Mesendoderm (in vitro differentiated cells): ENCODE results near the gene ZNF431.
"Not testable (repeated sequence)": the region's sequence is repeated elsewhere in the genome, so short reads cannot be mapped to it uniquely, and the experiment has no call there.

Experiments used
- DNase-seq: peaks from one replicate; pipeline ENCODE4 v3.0.0; 2013
- H2AK5ac ChIP-seq: 2 replicates; pipeline ENCODE4 v1.6.1; 2013; ENCODE audit warnings: low read length, inconsistent platforms
- H2BK120ac ChIP-seq: 2 replicates; pipeline ENCODE4 v1.6.1; 2013; ENCODE audit warnings: low read depth, mild to moderate bottlenecking, low read length, moderate library complexity, mixed read lengths
- H2BK15ac ChIP-seq: replicated peaks from 2 replicates; pipeline ENCODE4 v1.6.1; 2013; ENCODE audit warnings: low read depth, mild to moderate bottlenecking, moderate library complexity
- H2BK5ac ChIP-seq: 2 replicates; pipeline ENCODE4 v1.6.1; 2013; ENCODE audit warnings: low read length, inconsistent platforms
- H3K18ac ChIP-seq: 2 replicates; pipeline ENCODE4 v1.6.1; 2013; ENCODE audit warnings: mild to moderate bottlenecking, low read length, mixed read lengths
- H3K23ac ChIP-seq: one replicate; pipeline ENCODE4 v1.6.1; 2013; ENCODE audit warnings: low read length
- H3K27ac ChIP-seq: 2 replicates; pipeline ENCODE4 v1.5.1; 2013; ENCODE audit warnings: low read depth, mild to moderate bottlenecking, inconsistent platforms, low read length, moderate library complexity
- H3K27me3 ChIP-seq: 2 replicates; pipeline ENCODE4 v1.6.1; 2013; ENCODE audit warnings: low read length, control low read depth, mild to moderate bottlenecking, inconsistent platforms; ENCODE audit not compliant: insufficient read depth, poor library complexity
- H3K36me3 ChIP-seq: 2 replicates; pipeline ENCODE4 v1.6.1; 2013; ENCODE audit warnings: low read length, inconsistent platforms; ENCODE audit not compliant: control insufficient read depth, insufficient read depth
- H3K4ac ChIP-seq: one replicate; pipeline ENCODE4 v1.6.1; 2013; ENCODE audit warnings: low read depth, mild to moderate bottlenecking, low read length, moderate library complexity
- H3K4me1 ChIP-seq: 2 replicates; pipeline ENCODE4 v1.6.1; 2013; ENCODE audit warnings: low read depth, low read length, inconsistent platforms; ENCODE audit not compliant: control insufficient read depth
- H3K4me2 ChIP-seq: 2 replicates; pipeline ENCODE4 v1.6.1; 2013; ENCODE audit warnings: low read length
- H3K4me3 ChIP-seq: 2 replicates; pipeline ENCODE4 v1.5.1; 2013; ENCODE audit warnings: mild to moderate bottlenecking, low read length
- H3K56ac ChIP-seq: one replicate; pipeline ENCODE4 v1.6.1; 2013; ENCODE audit warnings: low read length
- H3K79me1 ChIP-seq: 2 replicates; pipeline ENCODE4 v1.6.1; 2013; ENCODE audit warnings: low read length, inconsistent platforms
- H3K79me2 ChIP-seq: 2 replicates; pipeline ENCODE4 v1.6.1; 2013; ENCODE audit warnings: mild to moderate bottlenecking, low read length; ENCODE audit not compliant: control insufficient read depth, insufficient read depth
- H3K9ac ChIP-seq: 2 replicates; pipeline ENCODE4 v1.6.1; 2013; ENCODE audit warnings: low read length, inconsistent platforms
- H4K5ac ChIP-seq: one replicate; pipeline ENCODE4 v1.6.1; 2013; ENCODE audit warnings: low read length
- H4K8ac ChIP-seq: one replicate; pipeline ENCODE4 v1.6.1; 2013; ENCODE audit warnings: low read depth, mild to moderate bottlenecking, control low read depth, low read length, moderate library complexity
- WGBS: extraction: QIAGEN DNeasy Blood & Tissue Kit; methylation state at CpG from one replicate; pipeline ENCODE4 v1.1.7; 2013; ENCODE audit warnings: low lambda C conversion rate, missing lambda C conversion rate; ENCODE audit not compliant: insufficient coverage; ENCODE audit errors: extremely low coverage; 5-methylcytosine and 5-hydroxymethylcytosine counted together

ZNF431 gene

GRCh38 chr19:21197590-21198295 lies 55.9 kb downstream of the ZNF431 start:
- Histone ChIP-seq H3K27ac (no peak overlapping the region), H3K4me1 (no peaks in the 10 kb centered on the region), H2BK120ac (no peak overlapping the region), H3K4me2 (no peak overlapping the region), H3K79me1 (no peaks in the 10 kb centered on the region), H2BK5ac (no peak overlapping the region), H3K79me2 (no peaks in the 10 kb centered on the region), H3K4me3 (no peak overlapping the region), H2BK15ac (no peak overlapping the region), H4K5ac (no peak overlapping the region), H3K56ac (no peak overlapping the region), H3K23ac (no peak overlapping the region), H3K9ac (no peak overlapping the region), H3K36me3 (no peaks in the 10 kb centered on the region), H3K18ac (no peak overlapping the region), H3K27me3 (no peaks in the 10 kb centered on the region), H4K8ac (no peak overlapping the region), H3K4ac (no peak overlapping the region), H2AK5ac (no peak overlapping the region)
- no peak for DNase-seq
- WGBS, result 100% methylated on average over 1 of the region's 7 CpGs

- Histone ChIP-seq H4K8ac (no peak overlapping the region), H3K27ac (no peak overlapping the region), H2AK5ac (no peak overlapping the region), H3K56ac (no peak overlapping the region), H3K4me2 (no peak overlapping the region), H3K79me2 (no peaks in the 10 kb centered on the region), H3K4me1 (no peaks in the 10 kb centered on the region), H3K4me3 (no peak overlapping the region), H2BK15ac (no peak overlapping the region), H3K79me1 (no peaks in the 10 kb centered on the region), H3K36me3 (no peaks in the 10 kb centered on the region), H3K23ac (no peak overlapping the region), H2BK120ac (no peak overlapping the region), H3K27me3 (no peaks in the 10 kb centered on the region), H3K4ac (no peak overlapping the region), H4K5ac (no peak overlapping the region), H2BK5ac (no peak overlapping the region), H3K18ac (no peak overlapping the region), H3K9ac (no peak overlapping the region)
- no CpG with 5 or more reads among the region's 9 CpGs for WGBS
- peak; percentile 83 for DNase-seq
These were observed 61.1 kb downstream of the ZNF431 start for GRCh38 chr19:21202865-21203494.

GRCh38 chr19:21210037-21210621 lies 68.3 kb downstream of the ZNF431 start:
- no peak overlapping the region for H3K4me2 ChIP-seq
- no peaks in the 10 kb centered on the region for H3K36me3 ChIP-seq
- WGBS, result no CpG with 5 or more reads among the region's 6 CpGs
- no peak overlapping the region for H3K4ac ChIP-seq
- no peak overlapping the region for H3K23ac ChIP-seq
- no peak overlapping the region for H3K4me3 ChIP-seq
- no peak overlapping the region for H2BK120ac ChIP-seq
- no peak overlapping the region for H3K18ac ChIP-seq
- H4K5ac ChIP-seq, result no peak overlapping the region
- no peak overlapping the region for H3K56ac ChIP-seq
- H2AK5ac ChIP-seq, result no peak overlapping the region
- H3K9ac ChIP-seq, result no peak overlapping the region
- H2BK15ac ChIP-seq, result no peak overlapping the region
- H4K8ac ChIP-seq, result no peak overlapping the region
- H3K4me1 ChIP-seq, result no peaks in the 10 kb centered on the region
- H3K79me1 ChIP-seq, result no peaks in the 10 kb centered on the region
- no peak overlapping the region for H2BK5ac ChIP-seq
- DNase-seq, result peak; percentile 33
- no peak overlapping the region for H3K27ac ChIP-seq
- no peaks in the 10 kb centered on the region for H3K27me3 ChIP-seq
- no peaks in the 10 kb centered on the region for H3K79me2 ChIP-seq

- no peak overlapping the region for H3K9ac ChIP-seq
- no peak overlapping the region for H2BK5ac ChIP-seq
- H3K4me2 ChIP-seq, result no peak overlapping the region
- H3K4ac ChIP-seq, result no peak overlapping the region
- no peaks in the 10 kb centered on the region for H3K79me2 ChIP-seq
- peak; percentile 66 for DNase-seq
- H3K18ac ChIP-seq, result no peak overlapping the region
- H2BK15ac ChIP-seq, result no peak overlapping the region
- H3K79me1 ChIP-seq, result no peaks in the 10 kb centered on the region
- no peak overlapping the region for H4K8ac ChIP-seq
- H2AK5ac ChIP-seq, result no peak overlapping the region
- H3K27ac ChIP-seq, result no peak overlapping the region
- H3K4me1 ChIP-seq, result no peaks in the 10 kb centered on the region
- H3K23ac ChIP-seq, result no peak overlapping the region
- no peak overlapping the region for H3K56ac ChIP-seq
- no peak overlapping the region for H3K4me3 ChIP-seq
- no peak overlapping the region for H2BK120ac ChIP-seq
- H3K36me3 ChIP-seq, result no peaks in the 10 kb centered on the region
- H4K5ac ChIP-seq, result no peak overlapping the region
- H3K27me3 ChIP-seq, result no peaks in the 10 kb centered on the region
These were observed 79.9 kb downstream of the ZNF431 start for GRCh38 chr19:21221693-21222092.

- not testable (repeated sequence) for H4K8ac ChIP-seq, H2BK120ac ChIP-seq, H2BK5ac ChIP-seq, H3K79me1 ChIP-seq, H3K56ac ChIP-seq, H3K27ac ChIP-seq, H3K79me2 ChIP-seq, H3K4me1 ChIP-seq, H3K4ac ChIP-seq, H3K36me3 ChIP-seq, H3K23ac ChIP-seq, H3K4me2 ChIP-seq, H3K9ac ChIP-seq, H3K18ac ChIP-seq, H4K5ac ChIP-seq, H3K27me3 ChIP-seq, H2BK15ac ChIP-seq, H2AK5ac ChIP-seq, H3K4me3 ChIP-seq
- no CpG with 5 or more reads among the region's 3 CpGs for WGBS
- DNase-seq, result peak; percentile 19
These were observed 88.1 kb downstream of the ZNF431 start for GRCh38 chr19:21229938-21230337.
